Activated naive CD8-positive, alpha-beta T cell treated with anti-CD3 and anti-CD28 coated beads for 36 hours (primary cell): Measurements from ENCODE around the gene OTUB2. TPM values are rescaled to one million over a fixed set of nuclear protein-coding genes. Genes with fewer than 3 reads are reported as not detected.

Experiments used
- DNase-seq: peaks from one replicate; pipeline ENCODE4 v3.0.0; 2021
- H3K27ac Mint-ChIP-seq: one replicate; pipeline ENCODE4 v1.8.0; 2022; ENCODE audit warnings: mild to moderate bottlenecking, moderate library complexity, mixed read lengths
- H3K27me3 Mint-ChIP-seq: one replicate; pipeline ENCODE4 v1.8.0; 2022; ENCODE audit warnings: mild to moderate bottlenecking, mixed read lengths
- H3K36me3 Mint-ChIP-seq: one replicate; pipeline ENCODE4 v1.8.0; 2021; ENCODE audit warnings: mild to moderate bottlenecking, mixed read lengths
- H3K4me1 Mint-ChIP-seq: one replicate; pipeline ENCODE4 v1.8.0; 2021; ENCODE audit warnings: mixed read lengths
- H3K4me3 Mint-ChIP-seq: one replicate; pipeline ENCODE4 v1.8.0; 2022; ENCODE audit warnings: mild to moderate bottlenecking, moderate library complexity, mixed read lengths
- H3K9me3 Mint-ChIP-seq: one replicate; pipeline ENCODE4 v1.8.0; 2022; ENCODE audit warnings: mixed read lengths
- total RNA-seq, 2 experiments: library from RNA; stranded (reverse); gene quantifications; one replicate each; pipeline ENCODE4 v1.2.3, GENCODE V29; 2021

The OTUB2 gene
- total RNA-seq, 2 experiments from 2014 or later: 0.31 to 0.48 TPM

GRCh38 chr14:94038921-94039629 lies 12.9 kb downstream of the OTUB2 start:
- H3K27ac Mint-ChIP-seq: peak overlapping the region; percentile 19
- H3K4me1 Mint-ChIP-seq: peaks cover 3% of the 10 kb centered on the region
- DNase-seq: no peak
- H3K4me3 Mint-ChIP-seq: no peak overlapping the region
- H3K27me3 Mint-ChIP-seq: no peaks in the 10 kb centered on the region
- no peaks in the 10 kb centered on the region for H3K9me3 Mint-ChIP-seq
- no peaks in the 10 kb centered on the region for H3K36me3 Mint-ChIP-seq

GRCh38 chr14:94040247-94040646 lies 14.1 kb downstream of the OTUB2 start:
- no peak for DNase-seq
- no peaks in the 10 kb centered on the region for H3K27me3 Mint-ChIP-seq
- H3K27ac Mint-ChIP-seq: no peak overlapping the region
- H3K4me3 Mint-ChIP-seq: no peak overlapping the region
- H3K9me3 Mint-ChIP-seq: no peaks in the 10 kb centered on the region
- no peaks in the 10 kb centered on the region for H3K36me3 Mint-ChIP-seq
- peaks cover 3% of the 10 kb centered on the region for H3K4me1 Mint-ChIP-seq

GRCh38 chr14:94040796-94041195 lies 14.7 kb downstream of the OTUB2 start:
- Mint-ChIP-seq H3K27me3 (no peaks in the 10 kb centered on the region), H3K27ac (no peak overlapping the region), H3K36me3 (no peaks in the 10 kb centered on the region), H3K9me3 (no peaks in the 10 kb centered on the region), H3K4me1 (peaks cover 3% of the 10 kb centered on the region), H3K4me3 (no peak overlapping the region)
- DNase-seq: no peak

GRCh38 chr14:94041551-94042346 lies 15.6 kb downstream of the OTUB2 start:
- Mint-ChIP-seq H3K9me3 (no peaks in the 10 kb centered on the region), H3K36me3 (no peaks in the 10 kb centered on the region), H3K27me3 (no peaks in the 10 kb centered on the region), H3K27ac (no peak overlapping the region), H3K4me1 (peaks cover 1% of the 10 kb centered on the region), H3K4me3 (no peak overlapping the region)
- DNase-seq: no peak

GRCh38 chr14:94042433-94043091 lies 16.4 kb downstream of the OTUB2 start:
- no peaks in the 10 kb centered on the region for H3K36me3 Mint-ChIP-seq
- H3K9me3 Mint-ChIP-seq: no peaks in the 10 kb centered on the region
- no peak overlapping the region for H3K27ac Mint-ChIP-seq
- no peak overlapping the region for H3K4me3 Mint-ChIP-seq
- DNase-seq: no peak
- no peaks in the 10 kb centered on the region for H3K27me3 Mint-ChIP-seq
- no peaks in the 10 kb centered on the region for H3K4me1 Mint-ChIP-seq

- Mint-ChIP-seq H3K4me1 (no peaks in the 10 kb centered on the region), H3K27ac (no peak overlapping the region), H3K9me3 (no peaks in the 10 kb centered on the region), H3K4me3 (no peak overlapping the region), H3K27me3 (no peaks in the 10 kb centered on the region), H3K36me3 (peaks cover 7% of the 10 kb centered on the region)
- DNase-seq: no peak
Measured at GRCh38 chr14:94043111-94043755, 17.1 kb downstream of the OTUB2 start.

GRCh38 chr14:94043756-94044475 lies 17.8 kb downstream of the OTUB2 start:
- no peaks in the 10 kb centered on the region for H3K4me1 Mint-ChIP-seq
- no peaks in the 10 kb centered on the region for H3K9me3 Mint-ChIP-seq
- H3K27ac Mint-ChIP-seq: no peak overlapping the region

GRCh38 chr14:94044476-94045091 lies 18.4 kb downstream of the OTUB2 start:
- no peaks in the 10 kb centered on the region for H3K27me3 Mint-ChIP-seq
- DNase-seq: no peak
- H3K4me3 Mint-ChIP-seq: no peak overlapping the region
- H3K27ac Mint-ChIP-seq: no peak overlapping the region
- peaks cover 10% of the 10 kb centered on the region for H3K36me3 Mint-ChIP-seq
- H3K4me1 Mint-ChIP-seq: no peaks in the 10 kb centered on the region
- no peaks in the 10 kb centered on the region for H3K9me3 Mint-ChIP-seq

More at GRCh38 chr14:94043756-94044475, 17.8 kb downstream of the OTUB2 start:
- Mint-ChIP-seq H3K27me3 (no peaks in the 10 kb centered on the region), H3K4me3 (no peak overlapping the region), H3K36me3 (peaks cover 10% of the 10 kb centered on the region)
- no peak for DNase-seq

GRCh38 chr14:94045101-94045500 lies 19.0 kb downstream of the OTUB2 start:
- H3K36me3 Mint-ChIP-seq: peaks cover 10% of the 10 kb centered on the region
- H3K27ac Mint-ChIP-seq: no peak overlapping the region
- H3K27me3 Mint-ChIP-seq: no peaks in the 10 kb centered on the region
- no peak for DNase-seq
- no peaks in the 10 kb centered on the region for H3K4me1 Mint-ChIP-seq
- no peaks in the 10 kb centered on the region for H3K9me3 Mint-ChIP-seq
- no peak overlapping the region for H3K4me3 Mint-ChIP-seq

GRCh38 chr14:94045563-94046345 lies 19.6 kb downstream of the OTUB2 start:
- Mint-ChIP-seq H3K27me3 (no peaks in the 10 kb centered on the region), H3K4me1 (no peaks in the 10 kb centered on the region), H3K27ac (peak overlapping the region; percentile 25), H3K4me3 (no peak overlapping the region), H3K9me3 (no peaks in the 10 kb centered on the region), H3K36me3 (peaks cover 11% of the 10 kb centered on the region)
- no peak for DNase-seq

GRCh38 chr14:94046696-94047250 lies 20.6 kb downstream of the OTUB2 start:
- H3K4me1 Mint-ChIP-seq: no peaks in the 10 kb centered on the region
- no peaks in the 10 kb centered on the region for H3K27me3 Mint-ChIP-seq
- peaks cover 20% of the 10 kb centered on the region for H3K36me3 Mint-ChIP-seq
- no peak overlapping the region for H3K4me3 Mint-ChIP-seq
- no peak overlapping the region for H3K27ac Mint-ChIP-seq
- no peak for DNase-seq
- no peaks in the 10 kb centered on the region for H3K9me3 Mint-ChIP-seq

- no peaks in the 10 kb centered on the region for H3K9me3 Mint-ChIP-seq
- no peak overlapping the region for H3K27ac Mint-ChIP-seq
- H3K27me3 Mint-ChIP-seq: no peaks in the 10 kb centered on the region
- H3K36me3 Mint-ChIP-seq: peaks cover 22% of the 10 kb centered on the region
- peaks cover 4% of the 10 kb centered on the region for H3K4me1 Mint-ChIP-seq
- no peak for DNase-seq
- H3K4me3 Mint-ChIP-seq: no peak overlapping the region
Measured at GRCh38 chr14:94047581-94047980, 21.4 kb downstream of the OTUB2 start.
